ENCODE results near the gene TENM4.

The TENM4 gene

DNA sequence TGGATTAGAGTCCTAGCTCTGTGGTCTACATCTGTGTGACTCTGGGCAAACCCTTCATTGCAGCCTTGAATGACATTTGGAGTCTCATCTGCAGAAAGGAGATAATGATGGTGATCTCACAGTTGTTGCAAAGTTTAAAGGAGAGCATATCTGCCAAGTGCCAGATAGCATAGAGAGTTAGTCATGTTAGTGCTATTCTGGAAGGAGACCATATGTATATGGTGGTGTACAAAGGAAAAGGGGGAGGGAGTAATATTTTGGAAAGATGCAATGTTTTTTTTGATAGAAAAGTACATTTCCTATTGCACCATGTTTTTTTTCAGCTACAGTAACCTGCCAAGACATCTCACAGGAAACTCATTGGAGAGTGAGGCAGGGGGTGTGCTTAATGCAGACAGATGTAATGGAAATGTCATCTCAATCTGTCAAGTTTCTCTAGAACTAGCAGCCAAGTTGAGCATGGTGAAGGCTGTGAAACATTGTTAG is 774.1 kb downstream of the TENM4 start:
- no peak for DNase-seq

DNA sequence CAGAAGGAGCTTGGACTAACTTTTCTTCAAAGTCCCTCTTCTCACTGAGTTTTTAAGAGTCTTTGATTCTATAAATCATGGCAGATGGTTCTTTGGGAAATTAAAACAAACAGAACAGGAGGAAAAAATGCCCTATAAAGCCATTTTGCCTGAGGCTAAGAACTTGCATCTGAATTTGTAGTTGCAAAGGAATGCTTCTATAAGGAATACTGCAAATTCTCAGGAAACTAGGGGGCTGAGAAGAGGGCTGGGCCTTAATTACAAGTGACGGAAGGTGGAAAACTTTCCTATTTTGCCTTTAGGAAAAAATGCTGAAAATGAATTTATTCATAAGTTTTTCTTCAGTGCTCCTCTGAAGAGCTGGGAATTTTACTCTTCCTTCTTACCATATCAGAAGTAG is 776.2 kb downstream of the TENM4 start:
- no peak for DNase-seq

DNA sequence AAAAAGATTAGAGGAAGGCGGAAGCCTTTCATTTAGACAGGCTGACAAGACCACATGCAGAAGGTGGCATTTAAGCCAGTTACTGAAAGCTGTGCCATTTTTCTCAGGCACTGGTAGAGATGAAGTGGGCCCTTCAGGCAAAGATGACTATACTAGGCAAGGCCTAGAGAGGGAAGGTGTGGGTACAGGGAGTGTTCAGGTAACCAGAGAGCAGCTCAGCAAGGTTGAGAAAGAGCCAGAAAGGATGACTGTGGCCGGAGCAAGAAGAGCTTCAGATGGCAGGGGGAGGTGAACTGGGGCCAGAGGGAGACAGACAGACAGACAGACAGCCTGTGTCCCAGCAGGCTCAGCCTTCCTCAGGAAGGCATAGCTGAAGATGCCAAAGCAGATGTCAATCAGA is 778.0 kb downstream of the TENM4 start:
- DNase-seq: no peak

DNA sequence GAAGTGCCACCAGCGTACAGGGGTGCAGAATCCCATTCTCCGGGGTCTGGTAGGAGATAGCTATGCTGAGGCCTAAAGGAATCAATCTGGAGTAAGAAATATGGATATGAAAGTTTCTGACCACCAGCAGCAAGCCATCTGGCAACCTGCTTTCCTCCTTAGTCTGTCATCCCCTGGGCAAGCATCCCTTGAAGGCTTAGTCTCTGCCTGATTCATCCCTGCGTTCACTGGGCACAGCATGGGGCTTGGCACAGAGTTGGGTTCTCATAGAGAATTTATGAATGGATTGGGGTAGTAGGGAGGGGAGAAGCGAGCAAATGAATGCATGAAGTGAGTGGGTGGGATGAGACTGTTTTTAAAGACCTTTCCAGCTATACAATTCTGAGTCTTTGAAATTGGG is 780.4 kb downstream of the TENM4 start:
- no peak for DNase-seq

DNA sequence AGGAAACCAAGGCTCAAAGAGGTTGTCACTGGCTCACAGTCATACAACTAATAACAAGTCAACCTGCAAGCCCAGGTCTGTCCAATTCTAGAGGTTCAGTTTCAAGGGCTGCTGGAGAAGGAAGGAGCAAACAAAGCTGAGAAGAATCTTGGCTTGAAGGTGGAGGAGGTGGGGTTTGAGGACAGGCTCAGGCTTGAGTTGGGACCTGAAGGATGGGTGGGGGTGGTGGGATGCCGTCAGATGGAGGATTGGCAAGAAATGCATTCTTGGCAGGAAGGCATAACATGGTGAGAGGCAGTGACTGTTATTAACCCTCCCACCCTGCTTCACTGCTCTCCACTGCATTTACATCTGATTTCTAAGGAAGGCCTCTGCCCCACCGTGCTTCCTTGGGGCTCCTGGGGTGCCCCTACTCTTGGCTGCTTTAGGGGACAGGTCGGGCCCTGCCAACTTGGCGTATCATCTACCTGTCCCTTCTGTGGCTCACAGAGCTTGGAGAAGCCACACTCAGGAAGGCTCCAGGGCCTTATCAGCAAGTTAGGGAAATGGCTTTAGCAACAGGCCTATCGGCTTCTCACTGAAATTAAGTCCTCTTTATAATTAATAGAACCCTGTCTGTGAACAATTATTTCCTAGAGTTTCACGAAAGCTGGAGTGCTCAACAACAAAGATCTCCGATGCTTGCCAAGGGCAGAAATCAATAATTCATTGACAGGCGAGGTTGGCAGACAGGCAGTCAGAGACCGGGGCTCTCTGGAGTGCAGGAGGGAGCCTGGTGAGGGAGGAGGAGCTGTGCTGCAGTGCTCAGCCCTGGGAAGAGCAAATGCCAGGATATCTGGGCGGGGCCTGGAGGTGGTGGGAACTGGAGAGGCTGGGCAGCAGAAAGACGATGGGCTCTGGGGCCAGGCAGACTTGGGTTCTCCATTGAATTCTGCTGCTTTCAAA is 781.2 kb downstream of the TENM4 start:
- no peak for DNase-seq

DNA sequence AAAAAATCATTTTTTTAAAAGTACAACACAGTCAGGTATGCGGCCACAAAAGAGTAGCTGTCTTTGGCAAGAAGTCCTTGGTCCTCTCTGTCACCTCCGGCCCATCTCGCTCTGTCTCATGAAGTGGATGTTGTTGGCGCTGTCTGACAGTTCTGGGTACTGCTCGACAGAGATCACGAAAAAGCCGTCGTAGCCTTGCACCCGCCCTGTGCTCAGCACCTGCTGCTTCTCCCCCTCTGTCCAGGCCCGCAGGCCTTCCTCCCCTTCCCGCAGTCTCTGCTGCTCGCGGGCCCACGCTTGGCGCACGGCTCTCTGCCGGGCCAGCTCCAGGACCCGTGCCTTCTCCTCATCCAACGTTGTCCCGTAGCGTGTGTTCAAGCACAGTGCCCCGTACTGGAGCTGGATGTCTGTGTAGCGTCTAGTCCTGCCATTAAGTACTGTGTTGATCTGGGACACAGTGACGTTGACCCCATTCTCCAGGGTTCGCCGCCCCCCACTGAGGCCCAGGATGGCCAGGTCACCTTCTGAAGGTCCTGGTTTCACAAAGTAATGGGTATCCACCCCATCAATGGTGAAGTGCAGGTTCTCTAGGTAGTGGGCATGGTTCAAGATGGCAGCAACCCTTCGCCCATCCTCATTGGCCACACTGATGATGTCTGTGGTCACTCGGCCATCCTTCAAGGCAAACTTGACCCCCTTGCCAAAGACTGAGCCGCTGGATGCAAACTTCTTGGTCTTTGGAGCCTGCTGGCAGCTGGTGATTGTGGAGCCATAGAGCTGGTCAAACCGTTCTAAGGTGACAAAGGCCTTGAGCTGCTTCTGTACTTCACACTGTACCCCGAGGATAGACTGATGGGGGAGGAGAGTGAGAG is 782.6 kb downstream of the TENM4 start:
- DNase-seq: no peak

DNA sequence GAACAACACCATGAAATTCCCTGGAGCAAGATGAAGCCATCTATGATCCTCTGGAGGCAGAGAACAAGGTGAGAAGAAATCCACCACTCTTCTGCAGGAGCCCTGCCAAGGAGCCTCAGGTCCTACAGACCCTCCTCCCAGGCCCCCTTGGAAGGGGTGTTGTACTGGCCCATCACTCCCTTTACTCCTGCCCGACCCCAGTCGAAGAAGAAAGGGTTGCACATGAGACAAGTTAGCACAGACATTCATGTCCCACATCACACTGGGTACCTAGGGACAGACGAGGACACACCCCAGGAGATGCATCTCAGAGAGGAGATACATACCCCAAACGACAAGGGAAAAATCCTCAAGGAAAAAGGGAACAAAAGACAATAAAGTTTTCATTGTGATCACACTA is 783.4 kb downstream of the TENM4 start:
- DNase-seq: no peak

DNA sequence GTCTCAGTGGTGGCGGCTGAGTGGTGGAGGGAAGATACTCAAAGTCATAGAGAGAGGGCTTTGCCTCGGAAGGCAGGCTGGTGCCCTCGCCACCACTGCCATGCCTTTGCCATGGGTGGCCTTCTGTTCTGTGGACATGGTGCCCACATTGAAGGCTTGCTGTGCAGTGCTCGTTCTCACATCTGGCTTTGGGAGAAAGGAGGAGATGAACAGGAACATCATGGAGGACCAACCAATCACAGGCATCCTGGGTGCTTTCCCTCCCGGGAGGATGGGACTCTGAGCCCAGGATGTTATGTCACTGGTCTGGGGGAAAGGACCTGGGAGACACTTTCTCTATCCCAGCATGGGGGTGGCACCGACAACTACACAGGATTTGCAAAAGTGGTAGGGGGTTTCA is 783.8 kb downstream of the TENM4 start:
- no peak for DNase-seq

DNA sequence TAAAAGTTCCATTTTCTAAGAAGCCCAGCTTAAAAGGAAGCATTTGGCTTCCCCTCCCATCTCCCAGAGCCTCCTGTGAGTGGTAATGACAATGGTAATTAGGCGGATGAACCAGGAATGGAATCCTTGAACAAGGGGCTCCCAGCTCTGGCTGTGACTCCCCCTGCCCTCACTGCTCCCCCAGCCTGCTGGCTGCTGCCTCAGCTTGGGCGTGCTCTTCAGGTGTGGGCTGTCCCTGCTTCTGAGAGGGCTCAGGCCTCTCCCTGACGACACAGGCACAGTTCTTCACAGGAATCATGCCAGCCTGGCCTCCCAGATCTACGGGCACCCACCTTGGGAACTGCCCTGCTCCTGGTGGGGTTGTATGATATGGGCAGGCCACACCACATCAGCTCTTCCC is 784.5 kb downstream of the TENM4 start:
- DNase-seq: no peak

DNA sequence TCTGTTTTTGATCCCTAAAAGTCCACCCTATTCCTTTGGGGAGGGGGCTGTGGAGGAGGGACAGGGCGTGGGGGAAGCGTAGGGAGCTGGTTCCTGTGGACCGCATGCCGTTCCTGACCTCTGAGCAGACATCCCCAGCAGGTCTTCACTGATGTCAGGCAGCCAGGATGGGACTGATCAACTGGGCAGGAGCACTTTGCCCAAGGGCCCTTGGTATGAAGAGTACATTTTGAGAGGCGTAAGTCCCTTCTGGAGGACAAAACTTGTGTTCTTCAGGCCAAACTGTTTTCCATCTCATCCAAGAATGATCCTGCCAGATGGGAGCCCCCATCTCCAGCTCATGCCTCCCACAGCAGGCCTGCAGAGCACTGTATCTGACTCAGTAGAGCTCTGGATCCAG is 785.3 kb downstream of the TENM4 start:
- no peak for DNase-seq

DNA sequence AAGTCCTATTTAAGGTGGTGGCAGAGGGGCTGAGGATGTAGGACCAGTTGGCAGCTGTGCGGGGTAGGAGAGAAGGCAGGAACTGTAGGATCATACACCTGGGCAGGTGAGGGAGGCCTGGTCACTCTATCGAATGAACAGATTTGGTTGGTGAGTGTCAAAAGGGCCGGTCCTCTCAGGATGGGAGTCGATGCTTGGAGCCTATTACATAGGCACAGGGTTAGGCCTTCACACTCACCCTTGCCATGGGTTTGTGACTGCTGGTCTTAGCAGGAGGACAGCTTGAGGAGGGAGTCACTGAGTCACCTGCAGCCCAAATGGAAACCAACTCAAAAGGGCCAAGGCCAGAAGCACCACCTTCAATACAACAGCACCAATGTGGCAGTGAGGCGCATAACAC is 786.0 kb downstream of the TENM4 start:
- DNase-seq: no peak

DNA sequence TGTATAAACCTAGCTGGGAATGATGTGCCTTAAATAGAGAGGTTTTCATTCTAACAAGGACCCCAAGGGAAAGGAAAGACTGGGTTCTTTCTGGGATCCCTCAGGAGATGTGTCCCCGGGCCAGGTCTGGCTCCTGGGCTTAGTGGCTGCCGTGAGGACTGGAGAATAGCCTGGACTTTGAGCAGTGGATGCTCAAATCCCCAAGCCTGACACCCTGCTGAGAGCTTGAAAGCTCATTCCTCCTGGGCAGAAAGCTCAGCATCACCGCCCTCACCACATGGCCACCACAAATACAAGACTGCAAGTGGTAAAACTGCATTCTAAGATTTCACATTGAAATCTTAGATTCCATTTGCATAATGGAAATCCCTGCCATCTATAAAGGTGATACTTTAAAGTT is 786.8 kb downstream of the TENM4 start:
- DNase-seq: no peak

DNA sequence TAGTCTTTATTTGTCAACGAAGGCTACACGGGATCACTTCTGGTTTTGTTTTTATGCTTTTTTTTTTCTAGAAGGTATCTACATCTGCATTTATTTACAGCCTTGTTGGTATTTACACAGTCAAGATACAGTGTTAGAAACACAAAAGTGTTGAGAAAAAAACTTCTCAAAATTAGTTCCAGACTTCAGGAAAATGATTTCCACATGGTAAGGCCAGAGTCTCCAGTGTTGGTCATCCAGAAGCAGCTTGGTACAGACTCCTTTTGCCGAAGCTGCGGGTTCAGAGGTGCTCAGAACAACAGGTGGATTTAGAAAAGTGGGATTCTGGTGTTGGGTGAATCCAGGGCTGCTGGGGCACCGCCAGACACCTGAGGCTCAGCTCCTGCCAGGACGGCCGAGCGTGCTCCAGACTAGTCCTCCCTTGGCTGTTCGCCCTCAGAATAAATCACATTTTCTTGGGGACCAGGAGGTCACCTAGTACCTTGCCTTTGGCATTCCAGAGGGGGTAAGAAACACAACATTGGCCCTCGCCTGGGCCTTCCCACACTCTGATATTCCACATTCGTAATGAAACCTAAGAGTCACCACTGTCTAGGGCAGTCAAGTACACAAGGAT is 787.4 kb downstream of the TENM4 start:
- no peak for DNase-seq

DNA sequence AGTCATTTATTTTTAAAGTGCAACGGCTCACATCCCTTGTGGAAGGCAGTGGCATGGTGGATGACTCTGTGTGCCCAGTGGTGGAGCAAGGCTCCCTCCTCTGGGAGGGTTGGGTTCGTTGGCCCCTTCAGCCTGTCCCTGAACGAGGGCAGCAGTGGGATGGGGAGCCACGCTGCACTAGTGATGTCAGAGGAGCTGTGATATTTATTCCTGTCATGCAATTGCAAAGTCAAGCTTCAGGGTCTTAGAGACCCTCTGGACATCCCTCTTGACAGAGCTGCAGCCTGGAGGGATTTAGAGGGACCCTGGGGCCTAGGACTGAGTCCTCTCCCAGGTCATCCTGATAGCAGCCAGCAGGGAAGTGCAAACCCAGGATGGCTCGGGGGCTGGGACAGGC is 788.0 kb downstream of the TENM4 start:
- DNase-seq: no peak

DNA sequence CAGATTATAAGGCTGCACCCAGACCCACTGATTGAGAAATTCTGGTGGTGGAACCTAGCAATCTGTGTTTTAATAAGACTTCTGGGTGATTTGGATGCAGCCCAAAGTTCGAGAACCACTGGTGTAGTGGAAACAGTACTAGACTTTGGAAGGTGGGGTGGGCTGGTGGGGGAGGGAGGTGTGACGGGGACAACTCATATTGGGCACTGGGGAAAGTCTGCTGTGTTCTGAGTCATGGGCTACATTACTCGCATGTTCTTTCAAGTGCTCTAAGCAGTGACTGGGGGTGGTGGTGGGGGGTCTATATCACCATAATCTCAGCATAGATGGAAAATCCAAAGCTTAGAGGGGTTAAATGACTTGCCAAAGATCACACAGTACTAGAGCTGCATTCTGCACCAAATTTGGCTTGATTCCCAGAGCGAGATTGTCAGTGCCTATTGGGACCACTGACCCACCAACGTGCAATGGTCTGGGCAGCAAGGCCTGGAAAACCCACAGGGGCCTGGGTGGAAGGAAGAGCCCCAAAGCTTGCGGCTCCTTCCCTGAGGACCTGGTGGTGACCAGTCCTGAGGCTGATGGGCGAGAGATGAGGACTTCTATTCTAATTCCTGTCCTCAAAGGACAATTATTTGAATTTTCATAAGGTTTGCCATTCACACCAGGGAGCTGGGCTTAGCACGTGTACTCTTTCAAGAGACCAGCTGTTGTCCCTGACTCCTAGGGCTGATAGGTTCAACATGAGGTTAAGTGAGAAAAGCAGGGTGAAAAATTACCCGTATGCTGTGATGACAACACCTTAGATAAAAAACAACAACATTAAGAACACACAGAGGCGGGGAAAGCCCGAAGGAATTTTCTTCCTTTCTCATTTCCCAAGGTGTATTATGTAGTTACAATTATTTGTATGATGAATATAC is 788.6 kb downstream of the TENM4 start:
- peak; percentile 40 for DNase-seq

DNA sequence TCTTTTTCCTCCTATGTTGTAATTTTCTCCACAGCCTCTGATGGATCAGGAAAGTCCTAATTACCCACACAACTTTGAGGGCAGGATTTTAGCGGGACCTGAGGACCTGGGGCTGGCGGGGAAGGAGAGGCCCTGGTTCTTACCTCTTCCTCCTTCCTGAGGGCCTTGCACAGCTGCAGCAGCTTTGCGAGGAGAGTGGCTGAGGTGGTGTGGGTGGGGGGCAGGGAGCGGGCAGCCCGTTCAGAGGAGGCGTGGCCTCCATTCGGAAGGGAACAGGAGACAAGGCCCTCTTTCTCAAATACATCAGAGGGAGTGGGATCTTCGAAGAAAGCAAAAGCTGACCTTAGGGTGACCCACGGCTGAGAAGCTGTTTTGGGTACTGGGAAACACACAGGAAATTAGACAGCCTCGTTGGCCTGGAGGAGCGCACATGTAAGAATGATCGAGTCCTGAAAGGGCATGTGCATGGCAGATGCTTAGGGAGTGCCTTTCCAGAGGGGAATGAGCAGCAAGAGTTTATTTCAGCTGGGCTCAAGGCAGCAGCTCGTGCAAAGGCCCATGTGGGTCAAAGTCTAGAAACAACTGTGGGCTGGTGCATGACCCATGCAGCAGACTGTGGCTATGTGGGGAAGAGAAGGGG is 789.6 kb downstream of the TENM4 start:
- no peak for DNase-seq

DNA sequence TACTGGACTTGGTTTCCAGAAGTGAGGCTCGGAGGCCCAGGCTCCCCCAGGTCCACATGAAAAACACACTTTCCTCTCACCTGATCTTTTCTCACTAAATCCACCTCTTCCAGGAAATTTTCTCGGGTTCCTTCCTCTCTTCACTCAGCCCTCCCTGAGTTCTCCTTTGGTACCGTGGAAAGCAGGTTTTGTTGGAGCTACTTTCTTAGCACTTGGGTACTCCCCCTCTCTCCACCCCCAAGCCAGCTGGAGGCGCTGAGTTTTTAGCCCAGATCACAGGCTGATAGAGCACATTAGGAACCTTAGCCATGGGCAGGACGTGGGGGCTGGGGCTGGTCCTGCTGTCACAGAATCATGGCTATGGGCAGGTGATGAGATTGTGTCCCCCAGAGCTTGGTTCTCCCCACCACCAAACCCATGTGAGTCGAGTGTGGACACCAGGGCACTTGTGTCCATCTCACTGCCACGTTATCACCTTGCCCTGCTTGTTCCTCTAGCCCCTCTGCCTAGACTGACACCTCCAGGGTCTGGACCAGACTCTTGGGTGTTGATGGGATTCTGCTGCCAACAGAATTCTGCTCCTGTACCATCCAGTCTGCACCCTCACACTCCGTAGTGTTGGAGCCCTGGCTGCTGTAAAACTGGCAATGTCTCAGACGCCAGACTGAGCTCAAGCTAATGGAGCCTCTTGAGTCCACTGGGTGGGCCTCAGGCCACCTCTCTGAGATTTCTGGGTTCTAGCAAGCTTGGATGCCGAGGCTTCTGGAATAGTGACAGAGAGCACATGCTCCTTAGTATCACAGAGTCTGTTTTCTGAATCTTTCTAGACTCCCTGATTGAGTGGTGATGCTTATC is 791.2 kb downstream of the TENM4 start:
- DNase-seq: no peak

DNA sequence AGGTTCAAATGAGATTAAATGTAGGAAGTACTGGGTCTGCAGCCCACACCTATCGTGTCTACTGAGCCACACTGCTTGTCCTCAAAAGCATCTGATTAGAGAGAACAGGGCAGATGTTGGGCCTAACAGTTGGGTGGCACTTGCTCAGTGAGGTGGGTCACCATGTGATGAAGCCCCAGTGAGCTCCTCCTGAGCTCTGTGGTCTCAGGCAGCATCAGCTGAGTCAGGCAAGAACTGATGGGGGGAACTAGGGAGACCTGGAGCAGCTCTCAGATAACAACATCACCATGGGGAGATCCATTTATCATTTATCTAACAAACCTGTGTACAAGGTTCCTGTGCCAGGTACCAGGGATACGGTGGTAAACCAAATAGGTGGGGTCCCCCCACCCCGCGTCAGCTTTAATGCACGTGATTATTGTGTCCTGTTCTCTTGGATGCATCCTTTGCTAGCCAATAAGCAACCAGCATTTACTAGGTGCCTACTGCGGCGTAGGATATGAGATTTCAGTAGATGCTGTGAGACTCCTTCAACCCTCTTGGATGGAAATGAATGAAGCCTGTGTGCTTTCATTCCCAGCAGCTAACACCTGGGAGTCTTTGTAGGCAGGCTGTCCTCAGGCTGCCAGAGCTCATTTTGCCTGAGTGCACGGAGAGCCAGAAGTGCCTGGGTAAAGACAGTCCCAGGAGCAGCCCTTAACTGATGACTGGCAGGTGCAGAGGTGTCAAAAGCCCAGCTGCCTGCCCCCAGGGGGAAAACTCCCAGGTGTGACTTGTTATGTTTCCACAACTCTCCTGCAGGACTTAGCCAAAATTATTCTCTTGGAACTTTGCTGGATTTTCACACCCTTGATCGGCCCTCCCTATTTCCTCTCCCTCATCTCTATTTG is 792.6 kb downstream of the TENM4 start:
- no peak for DNase-seq

DNA sequence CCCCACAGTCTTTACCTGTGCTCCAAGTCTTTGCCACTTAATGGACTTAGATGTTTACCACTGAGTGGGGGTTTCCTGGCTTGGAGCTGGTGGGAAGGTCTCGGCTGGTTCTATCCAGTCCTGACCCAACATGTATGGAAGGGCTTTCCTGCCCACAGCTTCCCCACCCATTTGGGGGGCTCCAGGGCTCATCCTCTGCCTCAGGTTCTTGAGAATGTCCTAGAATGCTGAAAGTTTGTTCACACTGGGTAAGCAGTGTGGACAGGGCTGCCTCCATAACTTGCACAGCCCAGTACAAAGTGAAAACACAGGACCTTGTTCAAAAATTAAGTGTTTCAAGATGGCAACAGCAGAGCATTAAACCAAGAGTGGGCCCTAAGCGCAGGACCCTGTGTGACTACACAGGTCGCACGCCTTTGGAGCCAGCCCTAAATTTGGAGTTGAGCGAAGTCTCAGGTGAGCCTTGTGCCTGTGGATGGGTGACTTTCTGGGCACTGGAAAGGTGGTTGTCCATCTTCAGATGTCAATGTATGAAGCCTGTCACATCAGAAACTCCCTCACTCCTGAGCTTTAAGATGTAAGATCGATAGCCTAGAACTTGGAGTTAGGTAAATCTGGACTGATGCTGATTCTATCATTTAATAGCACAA is 793.4 kb downstream of the TENM4 start:
- no peak for DNase-seq

Measured in activated naive CD4-positive, alpha-beta T cell treated with anti-CD3 and anti-CD28 coated beads, Interleukin-2, amount 50 U/mL, for 16 hours (primary cell).